Neural cell (in vitro differentiated cells): ENCODE data around the gene IMPACT.

Source experiments
- EP300 ChIP-seq: fragments of 450-650 bp; conservative IDR thresholded peaks from 2 replicates; pipeline ENCODE4 v1.6.1; 2014; ENCODE audit warnings: antibody characterized with exemption, mild to moderate bottlenecking, moderate library complexity; ENCODE audit not compliant: poor library complexity, severe bottlenecking
- EZH2 ChIP-seq: fragments of 200-600, 300-800 bp; shearing (Covaris generic), sonication (generic); IDR thresholded peaks from 2 replicates; pipeline ENCODE4 v1.6.1; 2014; ENCODE audit warnings: antibody characterized with exemption, low read length, borderline replicate concordance, mild to moderate bottlenecking; ENCODE audit not compliant: insufficient read depth, poor library complexity, severe bottlenecking
- POLR2AphosphoS5 ChIP-seq: IDR thresholded peaks from 2 replicates; pipeline ENCODE4 v1.6.1; 2012
- RAD21 ChIP-seq: fragments of 450-650 bp; conservative IDR thresholded peaks from 2 replicates; pipeline ENCODE4 v1.6.1; 2014; ENCODE audit warnings: antibody characterized with exemption, mild to moderate bottlenecking, moderate library complexity
- SMC3 ChIP-seq: fragments of 450-650 bp; conservative IDR thresholded peaks from 2 replicates; pipeline ENCODE4 v1.6.1; 2014; ENCODE audit warnings: antibody characterized with exemption, mild to moderate bottlenecking, moderate library complexity; ENCODE audit not compliant: poor library complexity
- TAF1 ChIP-seq: IDR thresholded peaks from 2 replicates; pipeline ENCODE4 v1.6.1; 2012; ENCODE audit warnings: low read depth
- TF ChIP-seq, protein P1 (sequence below): fragments of 450-650 bp; IDR thresholded peaks from 2 replicates; pipeline ENCODE4 v1.5.1; 2014; ENCODE audit warnings: antibody characterized with exemption, mild to moderate bottlenecking, moderate library complexity; ENCODE audit not compliant: poor library complexity, severe bottlenecking
- TF ChIP-seq, protein P2 (sequence below): IDR thresholded peaks from 2 replicates; pipeline ENCODE4 v1.6.1; 2012; ENCODE audit warnings: borderline replicate concordance

DNA sequence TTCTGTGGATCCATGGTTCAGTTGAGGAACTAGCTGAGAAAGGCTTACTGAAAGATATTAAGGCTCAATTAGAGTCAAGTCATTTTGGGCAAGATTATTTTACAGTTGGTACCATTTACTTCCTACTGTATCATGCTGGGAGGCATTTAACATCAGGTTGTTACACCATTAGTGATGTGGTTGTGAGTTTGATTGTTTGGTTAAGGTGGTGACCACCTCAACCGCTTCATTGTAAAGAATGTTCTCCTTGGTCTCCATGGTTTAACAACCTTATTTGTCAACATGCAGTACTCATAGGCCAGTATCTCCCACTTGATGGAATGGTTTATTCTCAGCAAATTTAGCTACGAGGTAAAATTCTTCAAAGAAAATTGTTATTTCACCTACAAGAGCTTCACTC lies 68.1 kb downstream of the IMPACT start:
- TF ChIP-seq EZH2: no peak
- TF ChIP-seq, protein P1, sequence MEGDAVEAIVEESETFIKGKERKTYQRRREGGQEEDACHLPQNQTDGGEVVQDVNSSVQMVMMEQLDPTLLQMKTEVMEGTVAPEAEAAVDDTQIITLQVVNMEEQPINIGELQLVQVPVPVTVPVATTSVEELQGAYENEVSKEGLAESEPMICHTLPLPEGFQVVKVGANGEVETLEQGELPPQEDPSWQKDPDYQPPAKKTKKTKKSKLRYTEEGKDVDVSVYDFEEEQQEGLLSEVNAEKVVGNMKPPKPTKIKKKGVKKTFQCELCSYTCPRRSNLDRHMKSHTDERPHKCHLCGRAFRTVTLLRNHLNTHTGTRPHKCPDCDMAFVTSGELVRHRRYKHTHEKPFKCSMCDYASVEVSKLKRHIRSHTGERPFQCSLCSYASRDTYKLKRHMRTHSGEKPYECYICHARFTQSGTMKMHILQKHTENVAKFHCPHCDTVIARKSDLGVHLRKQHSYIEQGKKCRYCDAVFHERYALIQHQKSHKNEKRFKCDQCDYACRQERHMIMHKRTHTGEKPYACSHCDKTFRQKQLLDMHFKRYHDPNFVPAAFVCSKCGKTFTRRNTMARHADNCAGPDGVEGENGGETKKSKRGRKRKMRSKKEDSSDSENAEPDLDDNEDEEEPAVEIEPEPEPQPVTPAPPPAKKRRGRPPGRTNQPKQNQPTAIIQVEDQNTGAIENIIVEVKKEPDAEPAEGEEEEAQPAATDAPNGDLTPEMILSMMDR: no peak
- no peak for TF ChIP-seq TAF1
- no peak for TF ChIP-seq EP300
- no peak for TF ChIP-seq SMC3
- TF ChIP-seq, protein P2, sequence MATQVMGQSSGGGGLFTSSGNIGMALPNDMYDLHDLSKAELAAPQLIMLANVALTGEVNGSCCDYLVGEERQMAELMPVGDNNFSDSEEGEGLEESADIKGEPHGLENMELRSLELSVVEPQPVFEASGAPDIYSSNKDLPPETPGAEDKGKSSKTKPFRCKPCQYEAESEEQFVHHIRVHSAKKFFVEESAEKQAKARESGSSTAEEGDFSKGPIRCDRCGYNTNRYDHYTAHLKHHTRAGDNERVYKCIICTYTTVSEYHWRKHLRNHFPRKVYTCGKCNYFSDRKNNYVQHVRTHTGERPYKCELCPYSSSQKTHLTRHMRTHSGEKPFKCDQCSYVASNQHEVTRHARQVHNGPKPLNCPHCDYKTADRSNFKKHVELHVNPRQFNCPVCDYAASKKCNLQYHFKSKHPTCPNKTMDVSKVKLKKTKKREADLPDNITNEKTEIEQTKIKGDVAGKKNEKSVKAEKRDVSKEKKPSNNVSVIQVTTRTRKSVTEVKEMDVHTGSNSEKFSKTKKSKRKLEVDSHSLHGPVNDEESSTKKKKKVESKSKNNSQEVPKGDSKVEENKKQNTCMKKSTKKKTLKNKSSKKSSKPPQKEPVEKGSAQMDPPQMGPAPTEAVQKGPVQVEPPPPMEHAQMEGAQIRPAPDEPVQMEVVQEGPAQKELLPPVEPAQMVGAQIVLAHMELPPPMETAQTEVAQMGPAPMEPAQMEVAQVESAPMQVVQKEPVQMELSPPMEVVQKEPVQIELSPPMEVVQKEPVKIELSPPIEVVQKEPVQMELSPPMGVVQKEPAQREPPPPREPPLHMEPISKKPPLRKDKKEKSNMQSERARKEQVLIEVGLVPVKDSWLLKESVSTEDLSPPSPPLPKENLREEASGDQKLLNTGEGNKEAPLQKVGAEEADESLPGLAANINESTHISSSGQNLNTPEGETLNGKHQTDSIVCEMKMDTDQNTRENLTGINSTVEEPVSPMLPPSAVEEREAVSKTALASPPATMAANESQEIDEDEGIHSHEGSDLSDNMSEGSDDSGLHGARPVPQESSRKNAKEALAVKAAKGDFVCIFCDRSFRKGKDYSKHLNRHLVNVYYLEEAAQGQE: no peak
- no peak for TF ChIP-seq RAD21
- TF ChIP-seq POLR2AphosphoS5: no peak
